GM23248 (cell line): ENCODE results near the gene PSPC1. TPM values are rescaled to one million over a fixed set of nuclear protein-coding genes. Genes with fewer than 3 reads are reported as not detected.
A peak's percentile ranks its signal among the peaks of the same experiment; 100 is the strongest.

Experiments used
- DNase-seq: peaks from one replicate; pipeline ENCODE4 v3.0.0-alpha.2; 2015
- H2AFZ ChIP-seq: fragments of 200-600 bp; sonication (generic); 2 replicates; pipeline ENCODE4 v1.6.1; 2016; ENCODE audit warnings: antibody characterized with exemption
- H3F3A ChIP-seq: fragments of 200-600 bp; sonication (generic); 2 replicates; pipeline ENCODE4 v1.6.1; 2016; ENCODE audit warnings: mild to moderate bottlenecking, antibody characterized with exemption, mixed run types; ENCODE audit not compliant: insufficient read depth
- H3K27ac ChIP-seq: fragments of 200-600 bp; sonication (generic); 2 replicates; pipeline ENCODE4 v1.5.1; 2016; ENCODE audit warnings: mild to moderate bottlenecking
- H3K27me3 ChIP-seq: fragments of 200-600 bp; sonication (generic); replicated peaks from 2 replicates; pipeline ENCODE4 v1.6.1; 2016; ENCODE audit warnings: mild to moderate bottlenecking; ENCODE audit not compliant: insufficient read depth
- H3K36me3 ChIP-seq: fragments of 200-600 bp; sonication (generic); 2 replicates; pipeline ENCODE4 v1.6.1; 2016; ENCODE audit warnings: low read depth, mild to moderate bottlenecking
- H3K4me1 ChIP-seq: fragments of 200-600 bp; sonication (generic); 2 replicates; pipeline ENCODE4 v1.6.1; 2016; ENCODE audit warnings: mild to moderate bottlenecking; ENCODE audit not compliant: insufficient read depth
- H3K4me2 ChIP-seq: fragments of 200-600 bp; sonication (generic); one replicate; pipeline ENCODE4 v1.6.1; 2016; ENCODE audit warnings: mild to moderate bottlenecking; ENCODE audit not compliant: unreplicated experiment
- H3K4me3 ChIP-seq: fragments of 200-600 bp; sonication (generic); 2 replicates; pipeline ENCODE4 v1.5.1; 2016; ENCODE audit warnings: mild to moderate bottlenecking
- H3K79me2 ChIP-seq: fragments of 200-600 bp; sonication (generic); 2 replicates; pipeline ENCODE4 v1.6.1; 2016; ENCODE audit warnings: mild to moderate bottlenecking; ENCODE audit not compliant: insufficient read depth
- H3K9ac ChIP-seq: fragments of 200-600 bp; sonication (generic); 2 replicates; pipeline ENCODE4 v1.6.1; 2016; ENCODE audit warnings: mild to moderate bottlenecking
- H3K9me2 ChIP-seq: fragments of 200-600 bp; sonication (generic); 2 replicates; pipeline ENCODE4 v1.6.1; 2016; ENCODE audit warnings: mixed run types, mild to moderate bottlenecking, moderate library complexity; ENCODE audit not compliant: insufficient read depth
- H3K9me3 ChIP-seq: fragments of 200-600 bp; sonication (generic); one replicate; pipeline ENCODE4 v1.6.1; 2017; ENCODE audit warnings: low read depth
- H4K20me1 ChIP-seq: fragments of 200-600 bp; sonication (generic); 2 replicates; pipeline ENCODE4 v1.6.0; 2016; ENCODE audit not compliant: insufficient read depth
- EZH2 ChIP-seq: fragments of 200-600 bp; sonication (generic); IDR thresholded peaks from 2 replicates; pipeline ENCODE4 v1.6.1; 2018; ENCODE audit warnings: antibody characterized with exemption, mild to moderate bottlenecking; ENCODE audit not compliant: insufficient read depth, poor library complexity, severe bottlenecking
- EZH2phosphoT487 ChIP-seq: fragments of 200-600 bp; sonication (generic); IDR thresholded peaks from 2 replicates; pipeline ENCODE4 v1.6.1; 2018; ENCODE audit warnings: antibody characterized with exemption, moderate library complexity, mild to moderate bottlenecking, low read depth; ENCODE audit not compliant: insufficient read depth
- WGBS, 2 experiments: methylation state at CpG; one replicate each; pipeline ENCODE4 v1.1.6; 2015 to 2017; ENCODE audit warnings: low lambda C conversion rate in 2 of 2, low coverage in 1 of 2; ENCODE audit errors: missing lambda C conversion rate in 2 of 2; 5-methylcytosine and 5-hydroxymethylcytosine counted together
- in situ Hi-C: fragments of 300-500 bp; cut with MboI; formaldehyde crosslinking; loops from 2 replicates; pipeline ENCODE4 v1.15.0; 2020
- polyA plus RNA-seq: library from polyadenylated mRNA; unstranded; fragments of >200 nt; fragmentation: Nextera tagmentation; extraction: Ambion mirVana; gene quantifications from 2 replicates; pipeline ENCODE4 v1.2.1, GENCODE V29; 2016
- total RNA-seq: library from RNA; depleted of rRNA; stranded (reverse); fragments of >200 nt; shearing (Covaris generic); gene quantifications from 2 replicates; pipeline ENCODE4 v1.2.3, GENCODE V29; 2014

Gene PSPC1
- total and polyA plus RNA-seq, 2 experiments from 2014 or later: 17.2 to 27.9 TPM

DNA sequence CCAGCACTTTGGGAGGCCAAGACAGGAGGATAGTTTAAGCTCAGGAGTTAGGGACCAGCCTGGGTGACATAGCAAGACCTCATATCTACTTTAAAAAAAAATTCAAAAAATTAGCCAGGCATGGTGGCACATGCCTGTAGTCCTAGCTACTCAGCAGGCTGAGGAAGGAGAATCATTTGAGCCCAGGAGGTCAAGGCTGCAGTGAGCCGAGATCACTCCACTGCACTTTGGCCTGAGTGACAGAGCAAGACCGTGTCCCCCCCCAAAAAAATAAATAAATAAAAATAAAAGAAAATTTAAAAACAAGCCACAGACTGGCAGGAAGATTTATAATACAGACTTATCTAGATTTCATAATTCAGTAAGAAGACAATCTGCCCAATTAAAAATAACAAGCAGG lies 14.8 kb downstream of the PSPC1 start:
- DNase-seq: no peak
- WGBS, 2 experiments: 87 to 91% methylated on average over 2 of the region's 2 CpGs

DNA sequence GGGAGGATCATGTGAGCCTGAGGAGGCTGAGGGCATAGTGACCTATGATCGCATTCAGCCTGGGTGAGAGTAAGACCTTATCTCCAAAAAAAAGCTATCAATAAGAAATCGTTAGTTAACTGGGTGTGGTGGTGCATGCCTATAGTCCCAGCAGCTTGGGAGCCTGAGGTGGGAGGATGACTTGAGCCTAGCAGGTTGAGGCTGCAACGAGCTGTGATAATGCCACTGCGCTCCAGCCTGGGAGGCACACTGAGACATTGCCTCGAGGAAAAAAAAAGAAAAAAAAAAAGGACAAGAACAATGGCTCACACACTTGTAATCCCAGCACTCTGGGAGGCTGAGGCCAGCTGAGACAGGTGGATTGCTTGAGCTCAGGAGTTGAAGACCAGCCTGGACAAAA lies 16.2 kb downstream of the PSPC1 start:
- no peaks in the 10 kb centered on the region for H3K4me1 ChIP-seq
- H3K4me2 ChIP-seq: no peak overlapping the region
- H3K4me3 ChIP-seq: no peak overlapping the region
- H3K79me2 ChIP-seq: peaks cover 100% of the 10 kb centered on the region
- H3F3A ChIP-seq: no peaks in the 10 kb centered on the region
- 62 to 67% methylated on average over 5 of the region's 5 CpGs for whole genome bisulfite sequencing, 2 experiments
- no peaks in the 10 kb centered on the region for H3K9me3 ChIP-seq
- peaks cover 7% of the 10 kb centered on the region; the same call in 1 of the 2 replicates for H4K20me1 ChIP-seq
- in situ Hi-C loops: no loop called here
- H2AFZ ChIP-seq: no peak overlapping the region
- DNase-seq: no peak
- TF ChIP-seq EZH2 (no peak), EZH2phosphoT487 (no peak)
- no peak overlapping the region for H3K9ac ChIP-seq
- H3K9me2 ChIP-seq: no peaks in the 10 kb centered on the region
- no peak overlapping the region for H3K27ac ChIP-seq
- H3K36me3 ChIP-seq: peaks cover 15% of the 10 kb centered on the region
- no peaks in the 10 kb centered on the region for H3K27me3 ChIP-seq

More for the DNA sequence above, 14.8 kb downstream of the PSPC1 start:
- Histone ChIP-seq H3F3A (no peaks in the 10 kb centered on the region), H3K4me2 (no peak overlapping the region), H3K27me3 (no peaks in the 10 kb centered on the region), H3K79me2 (peaks cover 100% of the 10 kb centered on the region), H4K20me1 (no peaks in the 10 kb centered on the region; the same call in 1 of the 2 replicates), H3K9me2 (no peaks in the 10 kb centered on the region), H3K9me3 (no peaks in the 10 kb centered on the region), H3K4me3 (no peak overlapping the region), H3K36me3 (peaks cover 20% of the 10 kb centered on the region), H2AFZ (no peak overlapping the region), H3K27ac (no peak overlapping the region), H3K9ac (no peak overlapping the region), H3K4me1 (no peaks in the 10 kb centered on the region)
- TF ChIP-seq EZH2phosphoT487: no peak
- in situ Hi-C loops: no loop called here

DNA sequence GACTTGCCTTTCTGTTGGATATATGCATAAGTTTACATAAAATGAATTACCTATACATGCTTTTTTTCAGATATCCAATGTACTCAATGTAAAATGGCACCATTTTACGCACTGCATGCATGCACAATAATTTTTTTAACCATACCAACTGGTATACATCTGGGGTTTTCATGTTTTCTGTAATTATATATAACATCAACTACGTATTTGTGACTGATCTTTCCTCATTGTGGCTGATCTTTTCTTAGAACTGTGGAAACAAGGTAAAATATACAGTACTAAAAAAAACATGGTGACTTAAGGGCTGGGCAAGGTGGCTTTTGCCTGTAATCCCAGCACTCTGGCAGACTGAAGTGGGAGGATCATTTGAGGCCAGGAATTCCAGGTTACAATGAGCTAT lies 18.5 kb downstream of the PSPC1 start:
- no peaks in the 10 kb centered on the region for H3F3A ChIP-seq
- no peaks in the 10 kb centered on the region for H3K9me2 ChIP-seq
- no peak overlapping the region for H2AFZ ChIP-seq
- peaks cover 9% of the 10 kb centered on the region; the same call in 1 of the 2 replicates for H4K20me1 ChIP-seq
- no peak overlapping the region for H3K4me3 ChIP-seq
- no peak overlapping the region for H3K4me2 ChIP-seq
- H3K27ac ChIP-seq: no peak overlapping the region
- H3K79me2 ChIP-seq: peaks cover 100% of the 10 kb centered on the region
- no peaks in the 10 kb centered on the region for H3K9me3 ChIP-seq
- H3K36me3 ChIP-seq: peaks cover 7% of the 10 kb centered on the region; the same call in 1 of the 2 replicates
- H3K27me3 ChIP-seq: no peaks in the 10 kb centered on the region
- TF ChIP-seq EZH2 (no peak), EZH2phosphoT487 (no peak)
- DNase-seq: no peak
- 71 to 77% methylated on average over 2 of the region's 2 CpGs for WGBS, 2 experiments
- H3K9ac ChIP-seq: no peak overlapping the region
- in situ Hi-C loops: no loop called here
- H3K4me1 ChIP-seq: 0 out of 2 replicates have a peak, but pooled peaks cover 5% of the 10 kb centered on the region

DNA sequence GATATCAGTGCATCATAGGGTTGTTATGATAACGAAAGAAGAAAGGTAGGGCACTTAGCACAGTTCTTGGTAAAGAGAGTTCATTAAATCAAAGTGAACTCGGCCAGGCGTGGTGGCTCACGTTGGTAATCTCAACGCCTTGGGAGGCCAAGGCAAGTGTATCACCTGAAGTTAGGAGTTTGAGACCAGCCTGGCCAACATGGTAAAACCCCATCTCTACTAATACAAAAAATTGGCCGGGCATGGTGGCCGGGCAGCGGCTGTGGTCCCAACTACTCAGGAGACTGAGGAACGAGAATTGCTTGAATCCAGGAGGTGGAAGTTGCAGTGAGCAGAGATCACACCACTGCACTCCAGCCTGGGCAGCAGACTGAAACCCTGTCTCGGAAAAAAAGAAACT lies 19.1 kb downstream of the PSPC1 start:
- peaks cover 13% of the 10 kb centered on the region for H3K36me3 ChIP-seq
- WGBS, 2 experiments: 90 to 98% methylated on average over 10 of the region's 10 CpGs
- H4K20me1 ChIP-seq: peaks cover 9% of the 10 kb centered on the region; the same call in 1 of the 2 replicates
- H3K79me2 ChIP-seq: peaks cover 100% of the 10 kb centered on the region
- TF ChIP-seq EZH2phosphoT487 (no peak), EZH2 (no peak)
- H3K9me3 ChIP-seq: no peaks in the 10 kb centered on the region
- H3K4me3 ChIP-seq: no peak overlapping the region
- H3K9ac ChIP-seq: no peak overlapping the region
- in situ Hi-C loops: no loop called here
- no peak overlapping the region for H2AFZ ChIP-seq
- H3K4me1 ChIP-seq: 0 out of 2 replicates have a peak, but pooled peaks cover 5% of the 10 kb centered on the region
- H3K27me3 ChIP-seq: no peaks in the 10 kb centered on the region
- H3K9me2 ChIP-seq: no peaks in the 10 kb centered on the region
- H3F3A ChIP-seq: no peaks in the 10 kb centered on the region
- H3K4me2 ChIP-seq: no peak overlapping the region
- no peak overlapping the region for H3K27ac ChIP-seq
- no peak for DNase-seq

DNA sequence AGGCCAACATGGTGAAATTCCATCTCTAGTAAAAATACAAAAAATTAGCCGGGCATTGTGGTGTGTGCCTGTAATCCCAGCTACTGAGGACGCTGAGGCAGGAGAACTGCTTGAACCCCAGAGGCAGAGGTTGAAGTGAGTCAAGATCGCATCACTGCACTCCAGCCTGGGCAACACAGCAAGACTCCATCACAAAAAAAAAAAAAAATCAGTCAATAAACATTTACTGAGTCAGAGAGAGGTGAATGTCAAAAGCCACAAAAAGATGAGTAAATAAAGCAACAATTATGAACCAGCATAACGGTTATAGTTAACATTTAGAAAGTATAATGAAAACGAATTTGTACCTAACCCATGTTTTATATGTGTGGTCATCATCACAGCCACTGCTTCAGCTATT lies 23.1 kb downstream of the PSPC1 start:
- in situ Hi-C loops: no loop called here
- DNase-seq: peak; percentile 21
- Histone ChIP-seq H2AFZ (no peak overlapping the region), H3K4me3 (no peak overlapping the region), H3K9me2 (no peaks in the 10 kb centered on the region), H3F3A (no peaks in the 10 kb centered on the region), H3K9ac (no peak overlapping the region), H3K36me3 (peaks cover 29% of the 10 kb centered on the region), H3K4me1 (0 out of 2 replicates have a peak, but pooled peaks cover 5% of the 10 kb centered on the region), H3K4me2 (no peak overlapping the region), H3K27ac (no peak overlapping the region), H3K79me2 (peaks cover 100% of the 10 kb centered on the region), H4K20me1 (peaks cover 9% of the 10 kb centered on the region; the same call in 1 of the 2 replicates), H3K9me3 (no peaks in the 10 kb centered on the region), H3K27me3 (no peaks in the 10 kb centered on the region)
- WGBS, 2 experiments: 56 to 61% methylated on average over 5 of the region's 5 CpGs
- TF ChIP-seq EZH2phosphoT487 (no peak), EZH2 (no peak)
